Posterior vena cava (tissue), 2 donors: ENCODE results near the gene CRISP3. TPM values are rescaled to one million over a fixed set of nuclear protein-coding genes. Genes with fewer than 3 reads are reported as not detected.

Source experiments
- DNase-seq: peaks from one replicate; pipeline ENCODE4 v3.0.0-alpha.2; 2020; ENCODE audit warnings: low spot score
- intact Hi-C, 2 donors: fragments of 100-400 bp; cut with DNase I; formaldehyde crosslinking; loops; one replicate each; pipeline versions ENCODE4 v1.14.1 to v1.14.2; 2022 to 2023
- total RNA-seq, 2 donors: library from RNA; stranded (reverse); fragmentation: NEBNext Ultra II Directional; extraction: Animal tissue kit (Norgen Biotek cat#: 25700); gene quantifications; one replicate each; pipeline ENCODE4 v1.2.1, GENCODE V29; 2021
- donor health status: DM: yes; HTN: yes; CAD: no.
- donor health status: DM: yes; HTN: yes; CAD: no.

CRISP3 gene
- total RNA-seq, 2 donors from 2014 or later: 0.10 to 0.19 TPM

GRCh38 chr6:49698478-49698877 lies 45.7 kb downstream of the CRISP3 start:
- intact Hi-C loops: no loop called here
- DNase-seq: no peak

- DNase-seq: no peak
- intact Hi-C loops: no loop called here
Measured at GRCh38 chr6:49693512-49693911, 50.7 kb downstream of the CRISP3 start.

GRCh38 chr6:49692534-49692933 lies 51.7 kb downstream of the CRISP3 start:
- intact Hi-C loops: no loop called here
- no peak for DNase-seq

Other genes with a start within 250 kb of the CRISP3 start
- gene GLYATL3, start 244.5 kb downstream of the CRISP3 start, total RNA-seq: not detected
- 1 to 10 TPM; 1.6 to 1.7 TPM for gene C6orf141, start 193.7 kb downstream of the CRISP3 start, total RNA-seq
- gene RHAG, start 107.5 kb downstream of the CRISP3 start, total RNA-seq: under 1 TPM in 1 of 2 donors, not detected in 1; 0.28 TPM
- gene CRISP2, start 30.8 kb downstream of the CRISP3 start, total RNA-seq: not detected
- not detected for gene PGK2, start 42.9 kb upstream of the CRISP3 start, total RNA-seq
- gene CRISP1, start 122.1 kb upstream of the CRISP3 start, total RNA-seq: not detected
- not detected for gene DEFB114, start 219.8 kb upstream of the CRISP3 start, total RNA-seq
- not detected for gene DEFB113, start 225.2 kb upstream of the CRISP3 start, total RNA-seq